ENCODE results near the gene SPTLC3.

DNA sequence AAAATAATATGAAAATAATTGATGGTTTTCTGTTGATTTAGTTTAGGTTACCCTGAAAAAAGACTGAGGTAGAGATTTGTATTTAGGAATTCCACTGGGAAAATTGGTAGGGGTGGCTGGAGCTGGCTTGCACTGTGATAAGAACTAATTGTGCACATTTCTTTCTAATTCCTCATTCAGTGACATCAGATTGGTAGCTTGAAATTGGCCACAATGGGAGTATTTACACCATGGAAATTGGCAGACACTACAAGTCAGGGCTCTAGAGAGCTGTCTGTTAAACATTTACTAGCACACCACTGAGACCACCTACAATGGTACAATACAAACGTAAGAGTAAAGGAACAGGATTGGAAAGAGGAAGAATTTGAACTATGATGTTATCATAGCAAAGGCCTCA is 160.3 kb downstream of the SPTLC3 start:
- TF ChIP-seq, protein P1, sequence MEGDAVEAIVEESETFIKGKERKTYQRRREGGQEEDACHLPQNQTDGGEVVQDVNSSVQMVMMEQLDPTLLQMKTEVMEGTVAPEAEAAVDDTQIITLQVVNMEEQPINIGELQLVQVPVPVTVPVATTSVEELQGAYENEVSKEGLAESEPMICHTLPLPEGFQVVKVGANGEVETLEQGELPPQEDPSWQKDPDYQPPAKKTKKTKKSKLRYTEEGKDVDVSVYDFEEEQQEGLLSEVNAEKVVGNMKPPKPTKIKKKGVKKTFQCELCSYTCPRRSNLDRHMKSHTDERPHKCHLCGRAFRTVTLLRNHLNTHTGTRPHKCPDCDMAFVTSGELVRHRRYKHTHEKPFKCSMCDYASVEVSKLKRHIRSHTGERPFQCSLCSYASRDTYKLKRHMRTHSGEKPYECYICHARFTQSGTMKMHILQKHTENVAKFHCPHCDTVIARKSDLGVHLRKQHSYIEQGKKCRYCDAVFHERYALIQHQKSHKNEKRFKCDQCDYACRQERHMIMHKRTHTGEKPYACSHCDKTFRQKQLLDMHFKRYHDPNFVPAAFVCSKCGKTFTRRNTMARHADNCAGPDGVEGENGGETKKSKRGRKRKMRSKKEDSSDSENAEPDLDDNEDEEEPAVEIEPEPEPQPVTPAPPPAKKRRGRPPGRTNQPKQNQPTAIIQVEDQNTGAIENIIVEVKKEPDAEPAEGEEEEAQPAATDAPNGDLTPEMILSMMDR (IDR thresholded peaks at IDR 0.05): no peak
- no peak for TF ChIP-seq POLR2A (IDR thresholded peaks at IDR 0.05)
